ENCODE data around the gene MYPOP. TPM values are rescaled to one million over a fixed set of nuclear protein-coding genes. Genes with fewer than 3 reads are reported as not detected.

MYPOP gene
- total and polyA plus RNA-seq, 2 donors (not counting 3 experiments of a cell fraction or from before 2014, with no cell fraction given) = 3.9 to 9.0 TPM

DNA sequence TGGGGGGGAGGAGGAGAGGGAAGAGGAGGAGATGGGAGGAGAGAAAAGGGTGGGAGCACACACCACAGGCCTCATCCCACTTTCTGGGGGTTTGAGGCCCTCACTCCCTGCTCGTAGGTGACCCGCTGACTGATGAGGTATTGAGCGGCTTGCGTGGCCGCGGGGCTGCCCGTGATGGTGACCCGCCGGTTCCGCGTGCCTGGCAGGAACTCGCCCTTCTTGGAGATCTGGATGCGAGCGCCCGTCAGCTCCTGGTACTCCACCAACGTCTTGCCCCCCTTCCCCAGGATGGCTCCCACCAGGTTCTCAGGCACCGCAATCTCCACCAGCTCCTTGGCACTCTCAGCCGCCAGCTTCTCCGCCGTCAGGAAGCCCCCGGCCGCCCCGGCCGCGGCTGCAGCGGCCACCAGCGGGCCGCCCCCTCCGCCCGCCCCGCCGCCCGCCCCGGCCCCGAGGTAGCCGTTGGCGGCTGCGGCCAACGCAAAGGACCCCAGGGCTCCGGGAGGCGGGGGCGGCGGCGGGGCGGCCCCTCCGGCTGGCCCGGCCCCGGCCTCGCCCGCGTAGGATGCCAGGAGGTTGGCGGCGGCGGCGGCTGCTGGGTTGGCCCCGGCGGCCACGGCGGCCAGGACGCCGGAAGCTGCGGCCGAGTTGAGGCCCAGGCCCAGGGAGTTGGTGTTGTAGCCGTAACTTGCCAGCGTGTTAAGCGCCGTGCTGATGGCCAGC, 37.5 kb upstream of the MYPOP start:
- BruUV-seq (replicated peaks) = no TSS peak
- CTCF ChIA-PET = interaction anchor here (1.4 kb wide), 1 partner anchor 77 kb away, joined by 3 read pairs; no protein-coding TSS in a partner anchor
- TF ChIP-seq POLR2AphosphoS5 (IDR thresholded peaks at IDR 0.05; ENCODE audit: insufficient read depth, low read depth, low read length) (no peak), MYC (IDR thresholded peaks at IDR 0.05; ENCODE audit: low read depth, low read length) (no peak), EZH2 (IDR thresholded peaks at IDR 0.05; ENCODE audit: borderline replicate concordance, low read depth, low read length, severe bottlenecking) (no peak), POLR2A (IDR thresholded peaks at IDR 0.05; ENCODE audit: low read depth, low read length) (no peak)
- TF ChIP-seq, protein P1, sequence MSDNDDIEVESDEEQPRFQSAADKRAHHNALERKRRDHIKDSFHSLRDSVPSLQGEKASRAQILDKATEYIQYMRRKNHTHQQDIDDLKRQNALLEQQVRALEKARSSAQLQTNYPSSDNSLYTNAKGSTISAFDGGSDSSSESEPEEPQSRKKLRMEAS (IDR thresholded peaks at IDR 0.05; ENCODE audit: insufficient read depth, insufficient read length) = no peak
- TF ChIP-seq, protein P2, sequence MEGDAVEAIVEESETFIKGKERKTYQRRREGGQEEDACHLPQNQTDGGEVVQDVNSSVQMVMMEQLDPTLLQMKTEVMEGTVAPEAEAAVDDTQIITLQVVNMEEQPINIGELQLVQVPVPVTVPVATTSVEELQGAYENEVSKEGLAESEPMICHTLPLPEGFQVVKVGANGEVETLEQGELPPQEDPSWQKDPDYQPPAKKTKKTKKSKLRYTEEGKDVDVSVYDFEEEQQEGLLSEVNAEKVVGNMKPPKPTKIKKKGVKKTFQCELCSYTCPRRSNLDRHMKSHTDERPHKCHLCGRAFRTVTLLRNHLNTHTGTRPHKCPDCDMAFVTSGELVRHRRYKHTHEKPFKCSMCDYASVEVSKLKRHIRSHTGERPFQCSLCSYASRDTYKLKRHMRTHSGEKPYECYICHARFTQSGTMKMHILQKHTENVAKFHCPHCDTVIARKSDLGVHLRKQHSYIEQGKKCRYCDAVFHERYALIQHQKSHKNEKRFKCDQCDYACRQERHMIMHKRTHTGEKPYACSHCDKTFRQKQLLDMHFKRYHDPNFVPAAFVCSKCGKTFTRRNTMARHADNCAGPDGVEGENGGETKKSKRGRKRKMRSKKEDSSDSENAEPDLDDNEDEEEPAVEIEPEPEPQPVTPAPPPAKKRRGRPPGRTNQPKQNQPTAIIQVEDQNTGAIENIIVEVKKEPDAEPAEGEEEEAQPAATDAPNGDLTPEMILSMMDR (IDR thresholded peaks at IDR 0.05; ENCODE audit: extremely low read depth in 1 of 2, insufficient read depth in 1 of 2, low read depth in 1 of 2, low read length in 2 of 2) = no peak

More for the DNA sequence above, 37.5 kb upstream of the MYPOP start:
- Histone ChIP-seq H3K4me2 (ENCODE audit: insufficient read depth, low read length) (no peak overlapping the region), H3K9ac (replicated peaks; ENCODE audit: extremely low read depth, insufficient read depth, low read length) (no peak overlapping the region), H3K4me1 (ENCODE audit: control insufficient read depth, extremely low read depth, insufficient read depth, low read length) (no peaks in the 10 kb centered on the region), H3K9me1 (replicated peaks; ENCODE audit: control insufficient read depth, extremely low read depth, insufficient read depth, low read length) (no peaks in the 10 kb centered on the region), H3K9me3 (replicated peaks; ENCODE audit: control insufficient read depth, insufficient read depth, low read length) (no peaks in the 10 kb centered on the region), H2AFZ (ENCODE audit: low read depth, low read length) (no peak overlapping the region), H3K36me3 (ENCODE audit: control insufficient read depth in 2 of 2, extremely low read depth in 1 of 2, insufficient read depth in 2 of 2, low read length in 2 of 2) (peaks cover 0 to 21% of the 10 kb centered on the region in 2 experiments), H3K27me3 (ENCODE audit: control insufficient read depth in 2 of 2, insufficient read depth in 2 of 2, low read length in 2 of 2) (no peaks in the 10 kb centered on the region), H3K27ac (ENCODE audit: insufficient read depth, low read depth, low read length) (no peak overlapping the region), H3K4me3 (replicated peaks in 1 of 3; ENCODE audit: insufficient read depth in 1 of 3, low read depth in 1 of 3, low read length in 3 of 3) (no peak overlapping the region), H3K79me2 (ENCODE audit: control insufficient read depth, insufficient read depth, low read length) (no peaks in the 10 kb centered on the region), H4K20me1 (replicated peaks; ENCODE audit: control insufficient read depth, extremely low read depth, insufficient read depth, low read length) (no peaks in the 10 kb centered on the region)
- POLR2A ChIA-PET = no interaction called here
- no peak for DNase-seq (ENCODE audit: low read depth, low spot score)
- intact Hi-C loops (cut with micrococcal nuclease) = no loop called here
- FAIRE-seq = no peak
- dilution Hi-C loops (cut with MboI; ENCODE audit: extremely low pct_ligation_motif_present, low sequenced_read_pairs) = no loop called here

Data from endothelial cell of umbilical vein (primary cell).